Erythroblast (primary cell): ENCODE results near the gene COX4I2.
A peak's percentile ranks its signal among the peaks of the same experiment; 100 is the strongest.
"Not testable (repeated sequence)": the region's sequence is repeated elsewhere in the genome, so short reads cannot be mapped to it uniquely, and the experiment has no call there.

Experiments
- DNase-seq, 2 experiments: peaks; one replicate each; lab custom pipeline; 2025; lab: John Stamatoyannopoulos, UW
- GATA1 ChIP-seq: IDR thresholded peaks from 2 replicates; pipeline ENCODE4 v1.6.1; 2011; ENCODE audit warnings: low read depth, mild to moderate bottlenecking, control low read depth, low read length, moderate library complexity
- POLR2A ChIP-seq: IDR thresholded peaks from 2 replicates; pipeline ENCODE4 v1.6.1; 2011; ENCODE audit warnings: mild to moderate bottlenecking, low read length

The COX4I2 gene

DNA sequence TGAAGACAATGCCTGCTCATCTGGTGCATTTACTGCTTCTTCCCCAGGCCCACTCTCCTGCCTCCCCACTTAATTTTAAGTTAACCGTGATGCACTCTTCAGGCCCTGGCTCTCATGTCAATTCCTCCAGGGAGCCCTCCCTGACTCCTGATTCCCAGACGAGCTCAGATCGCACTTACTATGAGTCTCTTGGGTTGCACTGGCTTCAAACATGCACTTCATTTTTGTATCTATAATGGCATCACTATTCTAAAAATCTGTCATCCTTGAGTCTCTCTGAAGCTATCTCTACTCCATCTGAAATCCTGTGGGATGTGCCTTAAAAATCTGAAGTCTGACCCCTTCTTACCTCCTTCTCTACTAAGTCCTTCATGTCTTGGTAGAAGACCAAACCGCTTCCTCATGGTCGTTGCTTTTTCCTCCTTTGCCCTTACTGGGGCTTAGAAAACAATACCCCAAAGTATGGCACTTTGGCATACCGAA, 24.7 kb downstream of the COX4I2 start:
- DNase-seq: no peak
- TF ChIP-seq POLR2A (no peak), GATA1 (no peak)

DNA sequence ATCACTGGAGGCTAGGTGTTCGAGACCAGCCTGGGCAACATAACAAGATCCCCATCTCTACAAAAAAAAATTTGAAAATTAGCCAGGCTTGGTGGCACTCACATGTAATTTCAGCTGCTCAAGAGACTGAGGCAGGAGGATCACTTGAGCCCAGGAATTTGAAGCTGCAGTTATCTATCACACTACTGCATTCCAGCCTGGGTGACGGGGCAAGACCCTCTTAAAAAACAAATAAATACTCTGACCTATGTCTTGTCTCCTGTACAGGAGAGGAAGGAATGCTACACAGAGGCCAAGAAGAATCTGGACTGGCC, 25.8 kb downstream of the COX4I2 start:
- DNase-seq: no peak
- TF ChIP-seq POLR2A (no peak), GATA1 (no peak)

- no peak for DNase-seq
- no peak for TF ChIP-seq GATA1
- no peak for TF ChIP-seq POLR2A
Observed at GRCh38 chr20:31663838-31664695, 26.4 kb downstream of the COX4I2 start.

DNA sequence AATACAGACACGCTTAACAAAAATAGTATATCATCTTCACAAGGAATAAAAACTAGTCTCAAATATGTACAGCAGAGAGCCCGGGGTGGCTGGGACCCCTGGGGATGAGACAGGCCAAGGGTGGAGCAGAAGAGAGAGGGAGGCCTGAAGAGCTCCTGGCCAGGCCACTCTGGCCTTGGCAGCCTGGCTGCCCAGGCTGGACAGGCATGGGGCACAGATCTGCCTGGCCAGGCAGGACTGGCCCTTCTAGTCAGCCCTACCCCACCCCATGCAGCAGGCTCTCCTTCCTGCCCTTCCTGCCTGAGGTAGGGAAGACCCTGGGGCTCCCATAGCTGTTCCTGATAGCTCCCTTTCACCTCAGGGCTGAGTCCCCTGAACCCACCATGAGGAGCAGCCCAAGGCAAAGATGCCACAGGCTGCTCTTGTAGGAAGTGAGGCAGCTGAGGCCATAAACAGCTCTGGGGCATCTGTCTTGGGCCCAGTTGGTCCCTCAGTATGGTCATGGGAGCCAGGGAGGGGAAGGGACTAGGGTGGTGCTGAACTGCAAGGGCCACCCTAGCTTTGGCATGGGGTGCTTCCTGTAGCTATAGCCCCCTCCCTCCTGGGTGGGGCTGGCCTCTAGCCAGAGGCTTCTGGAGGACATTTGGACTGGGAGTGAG, 27.1 kb downstream of the COX4I2 start:
- DNase-seq: peak; percentile 48 to 63
- no peak for TF ChIP-seq POLR2A
- no peak for TF ChIP-seq GATA1

DNA sequence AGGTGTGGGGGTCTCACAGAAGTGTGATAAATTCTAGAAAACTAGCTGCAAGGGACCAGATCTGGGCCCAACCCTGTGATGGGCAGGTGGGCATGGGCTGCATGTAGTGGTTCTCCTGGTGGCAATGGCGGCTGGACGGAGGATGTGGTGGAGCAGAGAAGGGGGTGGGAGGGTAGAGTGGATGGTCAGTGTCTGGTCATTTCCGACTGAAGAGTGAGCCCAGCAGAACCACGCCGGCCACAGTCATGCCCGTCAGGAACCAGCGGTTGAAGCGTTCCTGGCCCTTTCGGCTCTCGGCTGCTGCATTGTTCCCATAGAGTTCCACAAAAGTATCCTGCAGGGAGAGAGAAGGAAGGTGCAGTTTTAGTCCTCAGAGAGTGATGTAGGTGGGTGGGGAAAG, 28.0 kb downstream of the COX4I2 start:
- no peak for TF ChIP-seq POLR2A
- no peak for TF ChIP-seq GATA1

DNA sequence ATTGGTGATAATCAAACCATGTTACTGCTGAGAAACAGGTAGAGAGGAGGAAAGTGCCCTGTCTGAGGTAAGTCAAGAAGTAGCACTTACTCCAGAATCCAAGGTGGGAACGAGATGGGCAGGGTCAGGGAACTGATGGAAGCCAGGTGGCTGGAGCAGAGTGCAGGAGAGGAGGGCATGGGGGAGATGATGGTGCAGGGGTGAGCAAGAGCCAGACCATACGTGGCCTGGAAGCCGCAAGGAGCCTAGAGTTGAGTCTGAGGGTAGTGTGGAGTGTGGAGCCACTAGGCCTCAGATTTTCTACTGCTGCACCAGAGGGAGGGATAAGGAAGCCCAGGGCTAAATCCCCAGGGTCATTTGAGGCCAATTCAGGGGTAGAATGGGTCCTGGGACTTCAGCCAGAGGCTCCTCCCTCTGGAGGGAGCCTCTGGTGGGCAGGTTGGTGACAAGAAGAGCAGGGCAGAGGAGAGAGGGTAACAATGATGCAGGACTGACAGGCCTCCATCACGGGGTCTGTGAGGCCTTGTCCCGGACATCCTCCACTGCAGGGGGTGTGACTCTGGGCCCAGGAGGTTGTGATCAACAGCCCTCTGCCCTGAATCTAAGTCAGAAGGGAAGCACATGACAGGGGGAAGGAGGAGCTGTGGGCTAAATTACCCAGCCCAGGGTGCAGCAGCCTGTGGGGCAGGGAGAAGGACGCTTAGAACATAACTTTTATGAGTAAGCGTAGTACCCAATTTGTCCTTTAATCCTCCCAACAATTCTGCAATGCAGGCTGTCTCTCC, 28.7 kb downstream of the COX4I2 start:
- TF ChIP-seq POLR2A (peak; percentile 56), GATA1 (no peak)
- DNase-seq: peak; percentile 74 to 82

More for the DNA sequence above, 28.0 kb downstream of the COX4I2 start:
- DNase-seq: no peak

DNA sequence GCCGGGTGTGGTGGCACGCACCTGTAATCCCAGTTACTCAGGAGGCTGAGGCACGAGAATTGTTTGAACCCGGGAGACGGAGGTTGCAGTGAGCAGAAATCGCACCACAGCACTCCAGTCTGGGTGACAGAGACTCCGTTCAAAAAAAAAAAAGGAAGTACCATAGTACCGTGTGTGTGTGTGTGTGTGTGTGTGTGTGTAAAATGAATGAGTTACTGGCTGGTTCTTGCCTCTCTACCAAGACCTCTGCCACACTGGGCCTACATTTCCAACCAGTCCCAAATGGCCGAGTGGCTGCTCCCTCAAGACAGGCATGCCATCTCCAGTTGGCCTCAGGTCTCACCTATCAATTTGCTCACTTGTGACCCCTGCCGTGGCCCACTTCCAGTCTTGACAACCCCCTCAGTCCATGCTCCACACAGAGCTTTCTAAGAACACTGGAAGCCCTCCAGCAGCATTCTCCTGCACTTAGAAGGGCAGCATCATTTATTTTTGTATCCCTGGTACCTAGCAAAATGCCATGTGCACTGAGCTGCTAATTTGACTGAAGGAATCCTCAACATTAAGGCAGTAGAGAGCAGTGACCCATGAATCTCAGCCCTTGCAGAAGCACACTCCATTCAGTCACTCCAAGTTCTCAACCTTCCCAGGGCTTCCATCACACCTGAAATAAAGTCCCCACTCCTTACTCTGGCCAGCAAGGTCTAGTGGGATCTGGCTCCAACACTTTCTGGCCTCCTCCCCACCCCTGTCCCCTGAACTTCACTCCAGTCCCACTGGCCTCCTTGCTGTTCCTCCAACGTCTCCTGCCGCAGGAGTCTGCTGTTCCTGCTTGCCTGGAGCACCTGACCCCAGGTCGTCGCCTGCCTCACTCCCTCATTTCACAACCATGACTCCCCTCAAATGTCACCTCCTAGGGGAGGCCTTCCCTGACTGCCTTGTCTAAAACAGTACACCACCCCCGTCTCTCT, 29.9 kb downstream of the COX4I2 start:
- peak in 1 of 2 experiments; percentile 25 for DNase-seq
- no peak for TF ChIP-seq GATA1
- peak; percentile 1 for TF ChIP-seq POLR2A

- DNase-seq: not testable (repeated sequence)
Observed at GRCh38 chr20:31668944-31669343, 31.2 kb downstream of the COX4I2 start.

DNA sequence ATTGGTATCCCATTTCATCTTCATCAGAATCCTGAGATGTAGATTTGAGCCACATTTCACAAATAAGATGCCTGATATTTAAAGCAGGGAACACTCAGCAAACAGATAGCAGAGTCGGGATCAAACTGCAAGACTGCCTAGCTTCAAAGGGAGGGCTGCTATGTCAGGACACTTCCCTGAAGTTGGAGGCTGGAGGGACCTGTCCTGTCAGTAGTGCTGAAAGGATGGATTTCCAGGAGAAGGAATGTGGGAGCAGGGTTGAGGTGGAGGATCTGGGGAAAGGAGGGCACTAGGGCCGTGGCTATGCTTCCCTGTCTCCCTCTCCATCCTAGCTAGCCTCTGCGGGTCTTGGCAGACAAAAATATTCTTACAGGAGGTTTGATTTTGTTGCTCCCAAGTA, 32.2 kb downstream of the COX4I2 start:
- no peak for TF ChIP-seq POLR2A
- TF ChIP-seq GATA1: no peak
- DNase-seq: no peak

- DNase-seq: peak; percentile 89 to 92
- TF ChIP-seq GATA1: no peak
- peak; percentile 62 for TF ChIP-seq POLR2A
Observed at GRCh38 chr20:31670371-31671228, 32.9 kb downstream of the COX4I2 start.

GRCh38 chr20:31671324-31671723, 33.6 kb downstream of the COX4I2 start:
- DNase-seq: no peak

GRCh38 chr20:31673435-31673834, 35.7 kb downstream of the COX4I2 start:
- TF ChIP-seq GATA1 (no peak), POLR2A (no peak)
- no peak for DNase-seq

More at GRCh38 chr20:31671324-31671723, 33.6 kb downstream of the COX4I2 start:
- TF ChIP-seq GATA1: no peak
